ENCODE data around the gene ARSK.
"Not testable (repeated sequence)": the region's sequence is repeated elsewhere in the genome, so short reads cannot be mapped to it uniquely, and the experiment has no call there.

The ARSK gene

DNA sequence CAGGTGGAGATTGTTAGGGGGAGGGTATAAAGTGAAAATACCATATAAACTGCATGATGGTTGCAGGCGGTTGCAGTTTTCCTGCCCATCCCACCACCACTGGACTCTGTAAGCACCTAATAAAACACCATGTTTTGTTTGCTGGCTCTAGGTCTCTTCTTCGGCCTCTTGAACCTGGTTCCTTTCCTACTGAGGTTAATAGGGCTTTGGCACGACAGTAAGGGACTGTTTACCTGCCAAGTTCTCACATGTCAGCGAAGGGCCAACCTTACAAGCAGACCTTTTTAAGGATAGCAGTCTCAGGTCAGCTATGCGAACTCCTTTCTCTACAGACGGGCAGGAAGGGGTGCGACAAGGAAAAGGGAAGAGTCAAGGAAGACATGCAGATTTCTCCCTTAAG lies 88.3 kb downstream of the ARSK start:
- Histone ChIP-seq H3K27ac (ENCODE audit: low read depth, low read length, poor library complexity, severe bottlenecking) (no peak overlapping the region), H3K4me1 (ENCODE audit: insufficient read depth, low read length, severe bottlenecking) (peaks cover 26% of the 10 kb centered on the region), H3K27me3 (ENCODE audit: insufficient read depth, low read length) (no peaks in the 10 kb centered on the region), H4K20me1 (ENCODE audit: insufficient read depth, low read length) (no peaks in the 10 kb centered on the region), H3K4me3 (ENCODE audit: low read depth, low read length, poor library complexity, severe bottlenecking) (no peak overlapping the region), H3K36me3 (ENCODE audit: insufficient read depth, low read length) (no peaks in the 10 kb centered on the region), H3K79me2 (ENCODE audit: insufficient read depth, low read length) (no peaks in the 10 kb centered on the region), H3F3A (ENCODE audit: insufficient read depth, low read length) (no peaks in the 10 kb centered on the region), H3K9me3 (ENCODE audit: low read length) (no peaks in the 10 kb centered on the region), H2AFZ (ENCODE audit: low read length) (no peak overlapping the region), H3K4me2 (ENCODE audit: low read length) (no peak overlapping the region), H3K9ac (ENCODE audit: low read length) (no peak overlapping the region), H3K9me2 (ENCODE audit: low read depth, low read length) (no peaks in the 10 kb centered on the region)
- TF ChIP-seq EZH2 (IDR thresholded peaks at IDR 0.05; ENCODE audit: borderline replicate concordance, low read length) = no peak

DNA sequence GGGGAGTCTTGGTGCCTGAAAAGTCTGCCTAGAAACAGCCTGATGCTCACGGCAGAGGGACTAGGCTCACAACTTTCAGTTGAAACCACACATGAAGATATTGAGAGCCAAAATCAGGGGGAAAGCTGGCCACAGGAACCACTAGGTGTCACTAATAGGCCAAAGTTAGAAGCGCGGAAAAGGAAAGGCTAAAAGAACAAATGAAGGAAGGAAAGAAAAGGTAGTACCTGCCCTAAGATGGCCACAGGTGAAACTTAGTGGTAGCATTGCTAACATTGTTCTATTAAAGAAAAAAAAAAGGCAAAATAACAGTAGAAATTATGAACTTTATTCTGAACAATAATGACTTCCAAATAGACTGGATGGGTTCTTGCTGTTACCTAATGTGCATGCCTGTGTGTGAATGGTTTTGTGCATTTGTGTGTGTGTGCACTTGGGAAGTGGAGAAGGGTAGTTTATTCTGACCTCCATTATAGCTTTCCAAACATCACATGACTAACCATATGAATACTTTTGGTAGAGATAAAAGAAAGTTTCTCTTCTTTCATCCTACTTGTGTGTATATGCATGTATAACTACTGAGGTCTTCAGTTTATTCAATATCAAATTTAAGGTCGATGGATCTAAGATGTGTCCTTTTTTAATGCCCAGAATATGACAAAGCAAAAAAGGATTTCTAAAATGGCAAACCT lies 89.6 kb downstream of the ARSK start:
- Histone ChIP-seq H3K9me2 (ENCODE audit: low read depth, low read length) (no peaks in the 10 kb centered on the region), H3K9me3 (ENCODE audit: low read length) (no peaks in the 10 kb centered on the region), H3K27ac (ENCODE audit: low read depth, low read length, poor library complexity, severe bottlenecking) (no peak overlapping the region), H3K27me3 (ENCODE audit: insufficient read depth, low read length) (no peaks in the 10 kb centered on the region), H3K9ac (ENCODE audit: low read length) (no peak overlapping the region; the same call in 1 of the 2 replicates), H3K79me2 (ENCODE audit: insufficient read depth, low read length) (no peaks in the 10 kb centered on the region), H4K20me1 (ENCODE audit: insufficient read depth, low read length) (no peaks in the 10 kb centered on the region), H3K4me3 (ENCODE audit: low read depth, low read length, poor library complexity, severe bottlenecking) (no peak overlapping the region), H3K4me2 (ENCODE audit: low read length) (no peak overlapping the region), H3F3A (ENCODE audit: insufficient read depth, low read length) (no peaks in the 10 kb centered on the region), H3K36me3 (ENCODE audit: insufficient read depth, low read length) (no peaks in the 10 kb centered on the region), H2AFZ (ENCODE audit: low read length) (peak overlapping the region; percentile 86; the same call in 1 of the 2 replicates), H3K4me1 (ENCODE audit: insufficient read depth, low read length, severe bottlenecking) (peaks cover 29% of the 10 kb centered on the region)
- no peak for TF ChIP-seq EZH2 (IDR thresholded peaks at IDR 0.05; ENCODE audit: borderline replicate concordance, low read length)
- TF ChIP-seq, protein P1, sequence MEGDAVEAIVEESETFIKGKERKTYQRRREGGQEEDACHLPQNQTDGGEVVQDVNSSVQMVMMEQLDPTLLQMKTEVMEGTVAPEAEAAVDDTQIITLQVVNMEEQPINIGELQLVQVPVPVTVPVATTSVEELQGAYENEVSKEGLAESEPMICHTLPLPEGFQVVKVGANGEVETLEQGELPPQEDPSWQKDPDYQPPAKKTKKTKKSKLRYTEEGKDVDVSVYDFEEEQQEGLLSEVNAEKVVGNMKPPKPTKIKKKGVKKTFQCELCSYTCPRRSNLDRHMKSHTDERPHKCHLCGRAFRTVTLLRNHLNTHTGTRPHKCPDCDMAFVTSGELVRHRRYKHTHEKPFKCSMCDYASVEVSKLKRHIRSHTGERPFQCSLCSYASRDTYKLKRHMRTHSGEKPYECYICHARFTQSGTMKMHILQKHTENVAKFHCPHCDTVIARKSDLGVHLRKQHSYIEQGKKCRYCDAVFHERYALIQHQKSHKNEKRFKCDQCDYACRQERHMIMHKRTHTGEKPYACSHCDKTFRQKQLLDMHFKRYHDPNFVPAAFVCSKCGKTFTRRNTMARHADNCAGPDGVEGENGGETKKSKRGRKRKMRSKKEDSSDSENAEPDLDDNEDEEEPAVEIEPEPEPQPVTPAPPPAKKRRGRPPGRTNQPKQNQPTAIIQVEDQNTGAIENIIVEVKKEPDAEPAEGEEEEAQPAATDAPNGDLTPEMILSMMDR (IDR thresholded peaks at IDR 0.05; ENCODE audit: low read length) = peak; percentile 88

DNA sequence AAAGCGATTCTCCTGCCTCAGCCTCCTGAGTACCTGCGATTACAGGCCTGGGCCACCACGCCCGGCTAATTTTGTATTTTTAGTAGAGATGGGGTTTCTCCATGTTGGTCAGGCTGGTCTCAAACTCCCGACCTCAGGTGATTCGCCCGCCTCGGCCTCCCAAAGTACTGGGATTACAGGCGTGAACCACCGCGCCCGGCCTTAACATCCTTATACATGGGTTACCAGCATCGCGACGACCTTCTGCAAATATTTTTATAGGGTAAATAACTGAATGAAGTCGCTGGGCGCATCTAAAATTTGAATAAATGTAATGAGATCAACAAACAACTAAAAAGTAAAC lies 91.3 kb downstream of the ARSK start:
- H2AFZ ChIP-seq (ENCODE audit: low read length) = not testable (repeated sequence)

DNA sequence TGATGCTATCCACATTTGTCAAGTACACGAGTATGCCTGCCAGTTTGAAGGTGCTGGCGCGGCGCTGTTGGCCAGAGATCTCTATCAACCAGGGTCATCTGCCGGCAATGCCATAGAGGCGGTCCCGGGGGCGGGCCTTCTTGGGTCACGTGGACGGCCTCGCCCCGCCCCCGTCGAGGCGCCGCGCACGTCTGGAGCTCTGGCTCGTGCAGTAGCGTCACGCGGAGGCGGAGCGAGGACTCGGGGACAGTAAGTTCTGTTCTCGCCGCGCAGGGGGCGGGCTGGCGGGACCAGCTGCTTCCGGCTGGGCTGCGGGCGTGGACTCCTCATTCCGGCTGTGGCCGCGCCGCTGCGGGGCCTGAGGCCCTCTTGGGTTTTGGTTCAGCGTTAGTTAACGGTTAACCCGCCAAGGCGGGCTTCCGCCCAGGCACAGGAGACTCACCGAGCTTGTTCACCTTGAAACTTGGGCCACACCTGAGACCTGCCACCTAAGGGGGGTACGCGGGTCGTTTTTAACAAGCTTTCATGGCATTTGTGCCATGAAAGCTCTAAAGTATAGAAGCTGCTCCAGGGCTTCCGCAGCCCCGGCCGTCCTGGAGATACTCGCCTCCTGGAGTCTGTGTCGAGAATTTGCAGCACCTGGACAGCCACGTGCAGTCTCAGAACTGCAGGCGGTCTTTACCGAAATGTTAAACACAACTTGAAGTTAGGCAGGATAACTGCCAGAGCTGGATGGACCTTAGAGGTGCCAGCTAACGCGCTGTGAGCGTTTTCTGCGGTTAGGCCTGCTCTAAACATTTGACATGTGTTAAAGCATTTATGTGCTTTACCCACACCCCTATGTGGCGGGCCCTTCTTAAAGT lies 91.9 kb downstream of the ARSK start, which contains the start of gene RFESD:
TSS of gene RFESD (plus strand) at position 209 of the 863 bp plus-strand sequence. CDS start 5,495 bp downstream, outside the sequence.
- Histone ChIP-seq H3K79me2 (ENCODE audit: insufficient read depth, low read length) (no peaks in the 10 kb centered on the region), H3K4me1 (ENCODE audit: insufficient read depth, low read length, severe bottlenecking) (peaks cover 29% of the 10 kb centered on the region), H3F3A (ENCODE audit: insufficient read depth, low read length) (no peaks in the 10 kb centered on the region), H3K9ac (ENCODE audit: low read length) (peak within 1 kb of the TSS; percentile 80), H3K4me2 (ENCODE audit: low read length) (peak within 1 kb of the TSS; percentile 89), H3K27me3 (ENCODE audit: insufficient read depth, low read length) (no peaks in the 10 kb centered on the region), H3K36me3 (ENCODE audit: insufficient read depth, low read length) (no peaks in the 10 kb centered on the region), H2AFZ (ENCODE audit: low read length) (peak within 1 kb of the TSS; percentile 67), H3K4me3 (ENCODE audit: low read depth, low read length, poor library complexity, severe bottlenecking) (peak within 1 kb of the TSS; percentile 68), H3K27ac (ENCODE audit: low read depth, low read length, poor library complexity, severe bottlenecking) (peak within 1 kb of the TSS; percentile 85), H3K9me3 (ENCODE audit: low read length) (no peaks in the 10 kb centered on the region), H4K20me1 (ENCODE audit: insufficient read depth, low read length) (no peaks in the 10 kb centered on the region), H3K9me2 (ENCODE audit: low read depth, low read length) (no peaks in the 10 kb centered on the region)
- no peak for TF ChIP-seq EZH2 (IDR thresholded peaks at IDR 0.05; ENCODE audit: borderline replicate concordance, low read length)
- TF ChIP-seq, protein P1 (IDR thresholded peaks at IDR 0.05; ENCODE audit: low read length) = peak; percentile 18; the same call in 1 of the 2 replicates

More for the DNA sequence above, 91.3 kb downstream of the ARSK start:
- Histone ChIP-seq H3K4me2 (ENCODE audit: low read length) (peak overlapping the region; percentile 89), H3K4me3 (ENCODE audit: low read depth, low read length, poor library complexity, severe bottlenecking) (peak overlapping the region; percentile 68), H3K4me1 (ENCODE audit: insufficient read depth, low read length, severe bottlenecking) (peaks cover 29% of the 10 kb centered on the region)
- not testable (repeated sequence) for H3K79me2 ChIP-seq (ENCODE audit: insufficient read depth, low read length); H3K36me3 ChIP-seq (ENCODE audit: insufficient read depth, low read length); H3K9me3 ChIP-seq (ENCODE audit: low read length); H3K27ac ChIP-seq (ENCODE audit: low read depth, low read length, poor library complexity, severe bottlenecking); H4K20me1 ChIP-seq (ENCODE audit: insufficient read depth, low read length); H3F3A ChIP-seq (ENCODE audit: insufficient read depth, low read length); H3K27me3 ChIP-seq (ENCODE audit: insufficient read depth, low read length); H3K9ac ChIP-seq (ENCODE audit: low read length); H3K9me2 ChIP-seq (ENCODE audit: low read depth, low read length)

Measured in OCI-LY1 (cell line).